Neural cell (in vitro differentiated cells): Measurements from ENCODE around the gene ALDH1L1.

Experiments used
- EP300 ChIP-seq: fragments of 450-650 bp; conservative IDR thresholded peaks from 2 replicates; pipeline ENCODE4 v1.6.1; 2014; ENCODE audit warnings: antibody characterized with exemption, mild to moderate bottlenecking, moderate library complexity; ENCODE audit not compliant: poor library complexity, severe bottlenecking
- EZH2 ChIP-seq: fragments of 200-600, 300-800 bp; shearing (Covaris generic), sonication (generic); IDR thresholded peaks from 2 replicates; pipeline ENCODE4 v1.6.1; 2014; ENCODE audit warnings: antibody characterized with exemption, low read length, borderline replicate concordance, mild to moderate bottlenecking; ENCODE audit not compliant: insufficient read depth, poor library complexity, severe bottlenecking
- MXI1 ChIP-seq: fragments of 450-650 bp; conservative IDR thresholded peaks from 2 replicates; pipeline ENCODE4 v1.6.1; 2014; ENCODE audit warnings: antibody characterized with exemption, mild to moderate bottlenecking; ENCODE audit not compliant: poor library complexity, severe bottlenecking
- POLR2AphosphoS5 ChIP-seq: IDR thresholded peaks from 2 replicates; pipeline ENCODE4 v1.6.1; 2012
- RAD21 ChIP-seq: fragments of 450-650 bp; conservative IDR thresholded peaks from 2 replicates; pipeline ENCODE4 v1.6.1; 2014; ENCODE audit warnings: antibody characterized with exemption, mild to moderate bottlenecking, moderate library complexity
- SMC3 ChIP-seq: fragments of 450-650 bp; conservative IDR thresholded peaks from 2 replicates; pipeline ENCODE4 v1.6.1; 2014; ENCODE audit warnings: antibody characterized with exemption, mild to moderate bottlenecking, moderate library complexity; ENCODE audit not compliant: poor library complexity
- TAF1 ChIP-seq: IDR thresholded peaks from 2 replicates; pipeline ENCODE4 v1.6.1; 2012; ENCODE audit warnings: low read depth
- TF ChIP-seq, protein P1 (sequence below): fragments of 450-650 bp; IDR thresholded peaks from 2 replicates; pipeline ENCODE4 v1.5.1; 2014; ENCODE audit warnings: antibody characterized with exemption, mild to moderate bottlenecking, moderate library complexity; ENCODE audit not compliant: poor library complexity, severe bottlenecking
- TF ChIP-seq, protein P2 (sequence below): IDR thresholded peaks from 2 replicates; pipeline ENCODE4 v1.6.1; 2012; ENCODE audit warnings: borderline replicate concordance

DNA sequence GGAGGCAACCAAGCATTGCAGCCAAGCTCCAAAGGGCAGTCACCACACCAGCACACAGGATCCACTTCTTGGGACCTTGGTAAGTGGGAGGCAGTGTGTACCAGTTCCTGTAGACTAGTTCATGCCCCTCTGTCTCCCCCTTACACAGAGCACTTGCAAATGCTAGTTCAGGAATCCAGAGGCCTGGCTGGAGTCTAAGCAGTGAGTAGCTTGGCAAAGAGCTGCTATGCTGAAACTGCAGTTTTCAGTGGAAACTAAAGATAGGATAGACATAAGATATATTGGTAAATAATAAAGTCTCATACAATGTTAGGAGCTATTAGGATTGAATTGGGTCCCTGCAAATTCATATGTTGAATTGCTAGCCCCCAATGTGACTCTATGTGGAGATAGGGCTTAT, 82.6 kb downstream of the ALDH1L1 start:
- TF ChIP-seq POLR2AphosphoS5 (no peak), EZH2 (no peak), EP300 (no peak), SMC3 (no peak), TAF1 (no peak), RAD21 (no peak), MXI1 (no peak)
- TF ChIP-seq, protein P1, sequence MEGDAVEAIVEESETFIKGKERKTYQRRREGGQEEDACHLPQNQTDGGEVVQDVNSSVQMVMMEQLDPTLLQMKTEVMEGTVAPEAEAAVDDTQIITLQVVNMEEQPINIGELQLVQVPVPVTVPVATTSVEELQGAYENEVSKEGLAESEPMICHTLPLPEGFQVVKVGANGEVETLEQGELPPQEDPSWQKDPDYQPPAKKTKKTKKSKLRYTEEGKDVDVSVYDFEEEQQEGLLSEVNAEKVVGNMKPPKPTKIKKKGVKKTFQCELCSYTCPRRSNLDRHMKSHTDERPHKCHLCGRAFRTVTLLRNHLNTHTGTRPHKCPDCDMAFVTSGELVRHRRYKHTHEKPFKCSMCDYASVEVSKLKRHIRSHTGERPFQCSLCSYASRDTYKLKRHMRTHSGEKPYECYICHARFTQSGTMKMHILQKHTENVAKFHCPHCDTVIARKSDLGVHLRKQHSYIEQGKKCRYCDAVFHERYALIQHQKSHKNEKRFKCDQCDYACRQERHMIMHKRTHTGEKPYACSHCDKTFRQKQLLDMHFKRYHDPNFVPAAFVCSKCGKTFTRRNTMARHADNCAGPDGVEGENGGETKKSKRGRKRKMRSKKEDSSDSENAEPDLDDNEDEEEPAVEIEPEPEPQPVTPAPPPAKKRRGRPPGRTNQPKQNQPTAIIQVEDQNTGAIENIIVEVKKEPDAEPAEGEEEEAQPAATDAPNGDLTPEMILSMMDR = no peak
- TF ChIP-seq, protein P2, sequence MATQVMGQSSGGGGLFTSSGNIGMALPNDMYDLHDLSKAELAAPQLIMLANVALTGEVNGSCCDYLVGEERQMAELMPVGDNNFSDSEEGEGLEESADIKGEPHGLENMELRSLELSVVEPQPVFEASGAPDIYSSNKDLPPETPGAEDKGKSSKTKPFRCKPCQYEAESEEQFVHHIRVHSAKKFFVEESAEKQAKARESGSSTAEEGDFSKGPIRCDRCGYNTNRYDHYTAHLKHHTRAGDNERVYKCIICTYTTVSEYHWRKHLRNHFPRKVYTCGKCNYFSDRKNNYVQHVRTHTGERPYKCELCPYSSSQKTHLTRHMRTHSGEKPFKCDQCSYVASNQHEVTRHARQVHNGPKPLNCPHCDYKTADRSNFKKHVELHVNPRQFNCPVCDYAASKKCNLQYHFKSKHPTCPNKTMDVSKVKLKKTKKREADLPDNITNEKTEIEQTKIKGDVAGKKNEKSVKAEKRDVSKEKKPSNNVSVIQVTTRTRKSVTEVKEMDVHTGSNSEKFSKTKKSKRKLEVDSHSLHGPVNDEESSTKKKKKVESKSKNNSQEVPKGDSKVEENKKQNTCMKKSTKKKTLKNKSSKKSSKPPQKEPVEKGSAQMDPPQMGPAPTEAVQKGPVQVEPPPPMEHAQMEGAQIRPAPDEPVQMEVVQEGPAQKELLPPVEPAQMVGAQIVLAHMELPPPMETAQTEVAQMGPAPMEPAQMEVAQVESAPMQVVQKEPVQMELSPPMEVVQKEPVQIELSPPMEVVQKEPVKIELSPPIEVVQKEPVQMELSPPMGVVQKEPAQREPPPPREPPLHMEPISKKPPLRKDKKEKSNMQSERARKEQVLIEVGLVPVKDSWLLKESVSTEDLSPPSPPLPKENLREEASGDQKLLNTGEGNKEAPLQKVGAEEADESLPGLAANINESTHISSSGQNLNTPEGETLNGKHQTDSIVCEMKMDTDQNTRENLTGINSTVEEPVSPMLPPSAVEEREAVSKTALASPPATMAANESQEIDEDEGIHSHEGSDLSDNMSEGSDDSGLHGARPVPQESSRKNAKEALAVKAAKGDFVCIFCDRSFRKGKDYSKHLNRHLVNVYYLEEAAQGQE = no peak
